ENCODE data around the gene IFIT2.
"Not testable (repeated sequence)": the region's sequence is repeated elsewhere in the genome, so short reads cannot be mapped to it uniquely, and the experiment has no call there.

The IFIT2 gene

DNA sequence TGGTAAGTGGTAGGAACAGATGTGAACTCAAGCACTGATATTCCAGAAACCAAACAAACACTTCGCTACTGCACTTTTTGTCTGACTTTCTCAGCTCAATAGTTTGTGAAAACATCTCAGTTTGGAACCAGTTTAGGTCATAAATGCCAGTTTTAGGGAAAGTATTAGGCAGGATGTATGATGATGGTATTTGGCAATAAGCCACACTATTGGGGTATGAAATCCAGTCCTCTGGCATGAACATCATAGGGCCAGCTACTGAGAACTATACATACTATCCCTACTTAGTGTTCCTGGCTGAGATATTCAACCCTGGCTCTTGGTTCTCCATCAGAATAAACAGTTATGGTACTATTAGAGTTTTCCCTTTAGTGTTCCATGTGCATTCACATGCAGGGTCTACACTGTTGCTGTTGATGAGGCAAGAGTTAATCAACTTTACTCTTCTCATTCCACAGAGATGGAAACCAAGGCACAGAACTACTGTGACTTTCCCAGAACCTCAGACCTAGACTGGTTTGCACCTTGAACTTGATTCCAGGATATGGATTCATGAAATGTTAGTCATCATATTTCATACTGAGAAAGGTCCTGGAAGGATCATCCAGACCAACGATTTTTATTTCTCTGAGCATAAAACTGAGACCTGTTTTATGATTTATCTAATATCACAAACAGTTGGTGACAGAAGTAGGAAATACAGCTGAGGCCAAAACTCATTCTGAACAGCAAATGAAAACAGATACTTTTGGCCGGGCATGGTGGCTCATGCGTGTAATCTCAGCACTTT is 20.0 kb upstream of the IFIT2 start:
- no peak for DNase-seq

GRCh38 chr10:89283025-89283935 is 18.6 kb upstream of the IFIT2 start:
- no peak for DNase-seq

DNA sequence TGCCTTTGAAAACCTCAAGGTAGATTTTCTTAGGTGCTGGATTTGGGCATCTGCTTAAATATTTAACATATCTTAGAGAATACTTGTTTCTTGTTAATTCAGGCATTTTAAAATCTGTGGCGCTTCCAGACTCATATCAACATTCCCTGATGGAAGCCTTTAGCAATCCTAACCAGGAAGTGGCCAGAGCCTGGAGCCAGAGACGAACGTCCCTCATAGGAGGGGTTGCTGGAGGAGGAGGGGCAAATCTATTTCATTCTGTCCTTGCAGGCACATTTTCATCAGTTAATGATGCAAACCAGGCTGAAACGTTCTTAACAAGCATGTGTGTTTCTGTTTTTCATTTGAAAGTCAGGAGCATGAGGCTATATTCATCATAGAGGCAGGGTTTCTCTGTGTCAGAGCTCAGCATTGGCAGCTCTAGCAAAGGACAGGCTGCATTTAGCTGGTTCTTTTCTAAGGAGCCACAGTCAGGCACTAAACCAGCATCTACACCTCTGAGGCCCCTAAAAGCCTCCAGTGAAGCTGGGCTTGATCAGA is 17.8 kb upstream of the IFIT2 start:
- DNase-seq = no peak

DNA sequence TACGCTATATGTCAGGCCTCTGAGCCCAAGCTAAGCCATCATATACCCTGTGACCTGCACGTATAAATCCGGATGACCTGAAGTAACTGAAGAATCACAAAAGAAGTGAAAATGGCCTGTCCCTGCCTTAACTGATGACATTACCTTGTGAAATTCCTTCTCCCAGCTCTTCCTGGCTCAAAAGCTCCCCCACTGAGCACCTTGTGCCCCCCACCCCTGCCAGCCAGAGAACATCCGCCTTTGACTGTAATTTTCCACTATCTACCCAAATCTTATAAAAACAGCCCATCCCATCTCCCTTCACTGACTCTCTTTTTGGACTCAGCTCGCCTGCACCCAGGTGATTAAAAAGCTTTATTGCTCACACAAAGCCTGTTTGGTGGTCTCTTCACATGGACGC is 17.1 kb upstream of the IFIT2 start:
- DNase-seq = not testable (repeated sequence)

GRCh38 chr10:89285303-89285702 is 16.5 kb upstream of the IFIT2 start:
- not testable (repeated sequence) for DNase-seq

DNA sequence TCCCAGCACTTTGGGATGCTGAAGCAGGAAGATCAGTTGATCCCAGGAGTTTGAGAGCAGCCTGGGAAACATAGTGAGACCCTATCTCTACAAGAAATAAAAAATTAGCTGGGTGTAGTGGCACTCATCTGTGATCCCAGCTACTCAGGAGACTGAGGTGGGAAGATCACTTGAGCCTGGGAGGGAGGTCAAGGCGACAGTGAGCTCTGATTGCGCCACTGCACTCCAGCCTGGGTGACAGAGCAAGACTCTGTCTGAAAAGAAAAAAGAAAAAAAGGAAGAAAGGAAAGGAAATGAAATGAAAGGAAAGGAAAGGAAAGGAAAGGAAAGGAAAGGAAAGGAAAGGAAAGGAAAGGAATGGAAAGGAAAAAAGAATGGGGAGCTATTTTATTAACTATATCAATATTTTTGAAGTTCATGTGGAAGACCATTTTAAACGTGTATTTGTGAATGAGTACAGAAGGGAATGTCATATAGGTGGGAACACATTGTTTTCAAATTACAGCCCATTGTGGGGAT is 7.1 kb upstream of the IFIT2 start:
- DNase-seq = no peak

DNA sequence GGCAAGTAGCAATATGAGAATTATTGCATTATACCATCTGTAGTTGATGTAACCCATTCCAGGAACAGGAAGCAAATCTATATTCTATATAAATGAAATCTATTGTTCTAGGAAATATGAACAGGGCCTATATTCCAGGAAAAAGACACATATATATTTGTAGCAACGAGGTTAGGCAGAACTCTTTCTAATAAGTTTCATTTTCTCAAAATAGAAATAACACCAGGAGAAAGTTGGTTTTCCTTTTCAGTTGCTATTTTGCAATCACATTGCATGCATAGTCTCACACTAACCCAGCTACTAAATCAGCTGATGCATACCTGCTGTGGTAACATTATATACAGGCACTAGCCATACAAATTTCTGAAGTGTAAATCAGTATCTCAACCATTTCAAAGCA is 6.2 kb upstream of the IFIT2 start:
- no peak for DNase-seq

DNA sequence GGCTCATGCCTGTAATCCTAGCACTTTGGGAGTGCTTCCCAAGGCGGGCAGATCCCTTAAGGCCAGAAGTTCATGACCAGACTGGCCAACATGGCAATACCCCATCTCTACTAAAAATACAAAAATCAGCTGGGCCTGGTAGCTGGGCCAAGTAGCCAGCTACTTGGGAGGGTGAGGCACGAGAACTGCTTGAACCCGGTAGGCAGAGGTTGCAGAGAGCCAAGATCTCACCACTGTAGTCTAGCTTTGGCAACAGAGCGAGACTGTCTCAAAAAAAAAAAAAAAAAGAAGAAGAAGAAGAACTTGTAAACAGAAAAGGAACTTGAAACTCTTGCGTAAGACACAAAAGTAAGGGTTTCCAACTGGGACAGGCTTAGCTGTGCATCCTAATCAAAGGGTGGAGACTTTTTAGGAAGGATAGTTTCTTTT is 5.6 kb upstream of the IFIT2 start:
- DNase-seq = no peak

DNA sequence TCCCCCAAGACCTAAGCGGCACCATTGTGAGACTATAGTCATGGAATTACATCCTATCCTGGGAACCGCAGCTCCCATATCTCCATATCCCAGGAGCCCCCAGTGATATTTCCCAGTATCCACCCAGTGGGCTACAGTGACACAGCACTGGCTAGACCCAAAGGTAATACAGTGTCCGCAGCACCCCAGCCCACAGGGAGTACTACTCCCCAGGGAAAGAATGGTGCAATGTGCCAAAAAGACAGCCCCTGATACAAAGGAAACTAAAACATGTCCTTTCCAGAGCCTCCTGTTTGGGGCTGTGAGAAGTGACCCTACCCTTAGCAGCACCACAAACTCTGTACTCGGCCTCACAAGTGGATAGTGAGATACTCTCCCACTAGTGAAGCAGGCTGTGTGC is 4.5 kb upstream of the IFIT2 start:
- no peak for DNase-seq

DNA sequence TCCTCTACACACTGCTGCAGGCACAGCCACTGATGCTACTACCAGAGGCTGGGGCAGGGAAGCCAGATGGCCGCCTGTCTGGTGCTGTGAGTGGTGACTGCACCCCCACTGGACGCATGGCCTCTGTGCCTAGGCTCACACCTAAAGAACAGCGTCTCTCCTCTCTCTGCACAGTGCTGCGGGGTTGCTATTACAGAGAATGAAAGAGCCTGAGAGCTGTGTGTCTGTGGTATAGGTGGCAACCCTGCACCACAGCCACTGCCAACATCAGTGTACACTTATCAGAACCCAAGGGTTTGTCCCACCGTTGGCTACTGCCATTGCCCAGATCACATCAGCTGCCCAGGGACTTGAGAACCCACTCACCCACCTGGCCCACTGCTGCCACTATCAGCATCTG is 4.1 kb upstream of the IFIT2 start:
- DNase-seq = no peak

DNA sequence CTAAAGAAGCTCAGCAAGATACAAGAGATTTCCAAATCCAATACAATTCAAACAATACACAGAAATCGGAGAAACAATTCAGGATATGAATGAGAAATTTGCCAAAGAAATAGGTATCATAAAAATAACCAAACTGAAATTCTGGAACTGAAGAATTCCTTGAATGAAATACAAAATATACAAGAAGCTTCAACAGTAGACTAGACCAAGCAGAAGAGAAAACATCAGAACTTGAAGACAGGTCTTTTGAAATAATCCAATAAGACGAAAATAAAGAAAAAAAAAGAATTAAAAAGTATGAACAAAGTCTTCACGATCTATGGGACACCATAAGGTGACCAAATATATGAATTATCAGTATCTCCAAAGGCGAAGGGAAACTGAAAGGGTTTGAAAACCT is 2.8 kb upstream of the IFIT2 start:
- DNase-seq = no peak

DNA sequence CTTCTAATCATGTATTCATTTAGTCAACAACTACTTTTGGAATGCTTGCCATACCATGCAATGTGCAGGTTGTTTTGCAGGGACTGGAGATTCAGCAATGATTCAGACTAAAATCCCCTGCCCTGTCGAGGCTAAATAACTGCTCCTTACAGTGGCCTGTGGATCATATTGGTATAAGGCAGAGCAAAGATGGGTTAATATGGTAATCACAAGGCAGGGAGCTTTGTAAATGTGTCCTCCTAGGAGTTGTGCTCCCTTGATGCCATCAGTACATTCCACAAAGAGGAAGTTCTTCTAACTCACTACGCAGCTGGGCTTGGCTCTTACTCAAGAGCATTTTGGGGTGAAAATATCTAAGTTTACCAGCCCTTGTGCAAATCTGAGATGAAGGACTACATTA is 614 bp upstream of the IFIT2 start:
- no peak for DNase-seq

DNA sequence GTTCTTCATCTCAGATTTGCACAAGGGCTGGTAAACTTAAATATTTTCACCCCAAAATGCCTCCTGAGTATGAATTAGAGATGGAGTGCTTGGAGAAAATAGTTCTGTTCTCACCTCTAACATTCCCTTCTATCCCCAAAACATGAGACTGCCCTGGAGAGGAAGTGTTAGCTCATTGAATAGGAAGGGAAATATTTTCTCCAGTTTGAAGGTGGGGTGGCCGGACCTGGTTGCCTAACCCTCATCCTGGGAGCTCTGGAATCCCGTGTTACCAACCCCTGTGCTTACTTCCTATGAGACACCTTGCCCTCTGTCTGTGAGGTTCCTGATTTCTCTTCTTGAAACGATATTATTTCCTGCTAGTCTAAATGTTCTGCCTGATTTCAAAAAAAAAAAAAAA is 779 bp downstream of the IFIT2 start:
- DNase-seq = no peak

DNA sequence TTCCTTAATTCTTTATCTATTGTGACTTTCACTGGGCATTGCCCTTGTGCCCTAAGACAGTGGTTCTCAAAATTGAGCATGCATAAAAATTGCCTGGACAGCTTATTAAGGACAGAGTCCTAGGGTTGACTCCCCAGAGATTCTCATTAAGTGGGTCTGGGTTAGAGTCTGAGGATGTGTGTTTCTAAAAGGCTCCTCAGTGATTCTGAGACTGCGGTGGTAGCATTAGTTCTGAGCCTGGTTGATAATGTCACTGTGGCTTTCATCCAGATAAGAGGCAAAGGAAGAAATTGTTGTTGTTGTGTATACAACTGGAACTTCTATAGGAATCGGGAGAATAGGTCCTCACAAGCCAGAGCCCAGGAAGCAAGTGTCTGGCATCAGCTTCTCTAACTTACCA is 1.3 kb downstream of the IFIT2 start:
- no peak for DNase-seq

- DNase-seq = no peak
Observed at GRCh38 chr10:89304026-89304425, 2.2 kb downstream of the IFIT2 start.

GRCh38 chr10:89304446-89304845 is 2.6 kb downstream of the IFIT2 start:
- no peak for DNase-seq

DNA sequence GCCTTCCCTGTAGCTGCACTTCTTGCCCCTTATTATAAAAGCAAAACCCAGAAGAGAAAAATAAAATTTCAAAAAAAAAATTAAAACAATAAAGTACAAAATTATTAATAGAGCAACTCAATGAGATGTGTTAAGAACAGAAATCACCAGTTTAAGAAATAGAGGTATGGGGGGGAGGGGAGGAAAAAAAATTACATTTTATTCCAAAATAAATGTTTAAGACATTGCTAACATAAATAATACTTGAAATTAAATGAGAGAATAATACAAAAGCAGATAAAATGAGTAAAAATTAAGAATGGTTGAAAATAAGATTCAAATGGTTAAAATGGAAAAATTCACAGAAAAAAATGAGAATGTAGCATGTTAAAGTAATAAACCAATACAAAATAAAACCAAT is 3.1 kb downstream of the IFIT2 start:
- no peak for DNase-seq

DNA sequence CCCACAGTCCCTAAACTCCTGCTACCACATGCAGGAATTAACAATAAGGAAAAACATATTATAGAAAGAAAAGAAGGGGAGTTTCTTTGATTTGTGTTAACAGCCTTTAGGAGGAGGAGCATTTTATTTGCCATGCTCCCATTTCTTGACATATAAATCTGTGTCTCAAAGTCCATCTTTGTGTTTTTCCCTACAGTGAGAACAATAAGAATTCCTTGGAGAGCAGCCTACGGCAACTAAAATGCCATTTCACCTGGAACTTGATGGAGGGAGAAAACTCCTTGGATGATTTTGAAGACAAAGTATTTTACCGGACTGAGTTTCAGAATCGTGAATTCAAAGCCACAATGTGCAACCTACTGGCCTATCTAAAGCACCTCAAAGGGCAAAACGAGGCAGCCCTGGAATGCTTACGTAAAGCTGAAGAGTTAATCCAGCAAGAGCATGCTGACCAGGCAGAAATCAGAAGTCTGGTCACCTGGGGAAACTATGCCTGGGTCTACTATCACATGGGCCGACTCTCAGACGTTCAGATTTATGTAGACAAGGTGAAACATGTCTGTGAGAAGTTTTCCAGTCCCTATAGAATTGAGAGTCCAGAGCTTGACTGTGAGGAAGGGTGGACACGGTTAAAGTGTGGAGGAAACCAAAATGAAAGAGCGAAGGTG is 4.1 kb downstream of the IFIT2 start:
- no peak for DNase-seq

- DNase-seq = no peak
Observed at GRCh38 chr10:89306434-89307268, 4.8 kb downstream of the IFIT2 start.

DNA sequence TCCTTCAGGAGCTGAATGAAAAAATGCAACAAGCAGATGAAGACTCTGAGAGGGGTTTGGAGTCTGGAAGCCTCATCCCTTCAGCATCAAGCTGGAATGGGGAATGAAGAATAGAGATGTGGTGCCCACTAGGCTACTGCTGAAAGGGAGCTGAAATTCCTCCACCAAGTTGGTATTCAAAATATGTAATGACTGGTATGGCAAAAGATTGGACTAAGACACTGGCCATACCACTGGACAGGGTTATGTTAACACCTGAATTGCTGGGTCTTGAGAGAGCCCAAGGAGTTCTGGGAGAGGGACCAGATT is 5.4 kb downstream of the IFIT2 start:
- DNase-seq = no peak

- DNase-seq = no peak
Observed at GRCh38 chr10:89308266-89308665, 6.4 kb downstream of the IFIT2 start.

DNA sequence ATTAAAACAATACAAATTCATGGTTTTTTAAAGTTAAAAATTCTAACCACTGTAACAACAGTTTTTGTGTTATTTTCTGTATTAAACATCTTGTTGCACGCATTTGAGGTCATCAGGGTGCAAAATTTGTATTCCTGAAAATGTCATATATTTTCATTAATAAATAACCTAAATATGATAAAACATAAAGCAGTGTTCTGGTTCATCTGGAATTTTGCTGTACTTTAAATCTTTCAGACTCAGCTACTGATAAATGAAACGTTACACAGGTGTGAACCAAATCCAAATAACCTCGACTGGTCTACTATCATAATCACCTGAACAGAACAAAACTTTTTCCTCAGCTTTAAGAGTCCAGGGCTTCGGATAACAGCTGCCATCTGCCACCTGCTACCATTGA is 6.9 kb downstream of the IFIT2 start:
- DNase-seq = no peak
